Measurements from ENCODE around the gene MMP2. TPM values are rescaled to one million over a fixed set of nuclear protein-coding genes. Genes with fewer than 3 reads are reported as not detected.

The MMP2 gene
- total and polyA plus RNA-seq, 9 donors: 102 to 629 (median 300) TPM

GRCh38 chr16:55462241-55462640, 16.8 kb upstream of the MMP2 start:
- Histone ChIP-seq H3K27ac (no peak overlapping the region), H3K4me1 (ENCODE audit: insufficient read depth) (no peaks in the 10 kb centered on the region), H3K4me3 (no peak overlapping the region), H3K27me3 (no peaks in the 10 kb centered on the region), H3K36me3 (no peaks in the 10 kb centered on the region), H3K9me3 (no peaks in the 10 kb centered on the region)
- TF ChIP-seq POLR2A (IDR thresholded peaks at IDR 0.05) (no peak), EP300 (IDR thresholded peaks at IDR 0.05) (no peak), CTCF (IDR thresholded peaks at IDR 0.05) (no peak)
- WGBS, 3 donors: 38 to 46% (median 45%) methylated on average over 6 of the region's 6 CpGs
- intact Hi-C loops (cut with DNase I): loop anchor here (5.0 to 10.0 kb wide), 6 partner anchors 80 to 383 kb away; no protein-coding TSS in a partner anchor
- no peak for DNase-seq

DNA sequence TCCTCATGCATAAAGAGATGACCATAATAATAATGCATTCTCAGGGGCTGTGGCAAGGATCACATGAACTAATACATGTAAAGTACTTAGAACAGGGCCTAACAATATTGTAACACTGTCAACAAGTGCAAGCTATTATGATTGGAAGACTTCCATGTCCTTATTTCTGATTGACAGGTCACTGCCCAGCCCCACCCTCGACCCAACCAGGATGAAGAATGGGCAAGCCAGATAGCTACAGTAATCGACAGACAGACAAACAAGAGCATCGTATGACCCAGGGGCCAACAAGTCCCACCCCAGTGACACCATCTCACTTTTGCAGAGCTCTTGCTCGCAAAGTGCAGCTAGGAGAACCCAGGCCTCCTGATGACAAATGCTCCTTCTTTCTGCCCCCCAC, 14.6 kb upstream of the MMP2 start:
- no peaks in the 10 kb centered on the region for H3K36me3 ChIP-seq
- DNase-seq: no peak
- TF ChIP-seq EP300 (IDR thresholded peaks at IDR 0.05): no peak
- TF ChIP-seq POLR2A (IDR thresholded peaks at IDR 0.05): no peak
- H3K27me3 ChIP-seq: no peaks in the 10 kb centered on the region
- H3K4me3 ChIP-seq: no peak overlapping the region
- intact Hi-C loops (cut with DNase I): loop anchor here (2.0 to 10.0 kb wide), 7 partner anchors 78 to 380 kb away; no protein-coding TSS in a partner anchor
- 35 to 46% (median 42%) methylated on average over 4 of the region's 4 CpGs for WGBS, 3 donors
- no peaks in the 10 kb centered on the region for H3K9me3 ChIP-seq
- H3K27ac ChIP-seq: no peak overlapping the region
- no peaks in the 10 kb centered on the region for H3K4me1 ChIP-seq (ENCODE audit: insufficient read depth)

GRCh38 chr16:55465077-55465896, 13.7 kb upstream of the MMP2 start:
- WGBS, 3 donors: 26 to 32% (median 27%) methylated on average over 19 of the region's 19 CpGs
- intact Hi-C loops (cut with DNase I): loop anchor here in 3 of 4 donors (2.0 to 10.0 kb wide), 5 partner anchors 77 to 380 kb away; no protein-coding TSS in a partner anchor
- Histone ChIP-seq H3K9me3 (no peaks in the 10 kb centered on the region), H3K4me3 (no peak overlapping the region), H3K27me3 (no peaks in the 10 kb centered on the region), H3K27ac (no peak overlapping the region), H3K4me1 (ENCODE audit: insufficient read depth) (no peaks in the 10 kb centered on the region), H3K36me3 (no peaks in the 10 kb centered on the region)
- DNase-seq: peak; percentile 83 to 94 (median 93)
- TF ChIP-seq CTCF (IDR thresholded peaks at IDR 0.05) (peak; percentile 100), POLR2A (IDR thresholded peaks at IDR 0.05) (no peak), EP300 (IDR thresholded peaks at IDR 0.05) (no peak)

GRCh38 chr16:55466209-55466608, 12.8 kb upstream of the MMP2 start:
- H3K36me3 ChIP-seq: no peaks in the 10 kb centered on the region
- no peaks in the 10 kb centered on the region for H3K27me3 ChIP-seq
- 86 to 90% (median 88%) methylated on average over 4 of the region's 4 CpGs for WGBS, 3 donors
- no peak overlapping the region for H3K4me3 ChIP-seq
- H3K4me1 ChIP-seq (ENCODE audit: insufficient read depth): no peaks in the 10 kb centered on the region
- intact Hi-C loops (cut with DNase I): loop anchor here in 3 of 4 donors (2.0 to 10.0 kb wide), 5 partner anchors 76 to 379 kb away; no protein-coding TSS in a partner anchor
- no peak overlapping the region for H3K27ac ChIP-seq
- no peak for DNase-seq
- TF ChIP-seq EP300 (IDR thresholded peaks at IDR 0.05) (no peak), POLR2A (IDR thresholded peaks at IDR 0.05) (no peak), CTCF (IDR thresholded peaks at IDR 0.05) (no peak)
- no peaks in the 10 kb centered on the region for H3K9me3 ChIP-seq

DNA sequence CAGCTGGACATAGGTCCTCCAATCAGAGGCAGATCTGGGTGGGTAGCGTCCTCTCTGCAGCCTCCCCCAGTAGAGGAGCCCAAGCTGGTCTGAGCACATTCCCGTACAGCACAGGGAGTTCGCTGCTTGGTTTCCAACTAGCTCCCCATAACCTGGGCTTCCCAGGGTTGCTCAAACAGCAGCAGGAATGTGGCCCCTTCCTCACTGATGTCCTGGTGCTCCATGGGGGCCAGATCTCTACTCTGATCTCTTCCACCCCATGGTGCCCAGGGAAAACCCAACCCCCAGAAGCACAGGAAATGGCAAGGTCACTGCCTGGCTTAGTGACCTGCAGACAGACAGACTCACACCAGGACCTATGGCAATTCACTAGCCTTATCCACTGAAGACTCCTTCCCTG, 11.1 kb upstream of the MMP2 start:
- Histone ChIP-seq H3K4me1 (ENCODE audit: insufficient read depth) (no peaks in the 10 kb centered on the region), H3K27me3 (no peaks in the 10 kb centered on the region), H3K9me3 (no peaks in the 10 kb centered on the region), H3K36me3 (no peaks in the 10 kb centered on the region), H3K4me3 (no peak overlapping the region), H3K27ac (no peak overlapping the region)
- no peak for DNase-seq
- WGBS, 3 donors: 81 to 89% (median 86%) methylated on average over 3 of the region's 3 CpGs
- no peak for TF ChIP-seq CTCF (IDR thresholded peaks at IDR 0.05)
- no peak for TF ChIP-seq EP300 (IDR thresholded peaks at IDR 0.05)
- no peak for TF ChIP-seq POLR2A (IDR thresholded peaks at IDR 0.05)
- intact Hi-C loops (cut with DNase I): loop anchor here in 3 of 4 donors (2.0 to 10.0 kb wide), 5 partner anchors 74 to 377 kb away; no protein-coding TSS in a partner anchor

Data from ovary (tissue), 9 donors.